ENCODE measurements around the gene ZNF865.

The ZNF865 gene

DNA sequence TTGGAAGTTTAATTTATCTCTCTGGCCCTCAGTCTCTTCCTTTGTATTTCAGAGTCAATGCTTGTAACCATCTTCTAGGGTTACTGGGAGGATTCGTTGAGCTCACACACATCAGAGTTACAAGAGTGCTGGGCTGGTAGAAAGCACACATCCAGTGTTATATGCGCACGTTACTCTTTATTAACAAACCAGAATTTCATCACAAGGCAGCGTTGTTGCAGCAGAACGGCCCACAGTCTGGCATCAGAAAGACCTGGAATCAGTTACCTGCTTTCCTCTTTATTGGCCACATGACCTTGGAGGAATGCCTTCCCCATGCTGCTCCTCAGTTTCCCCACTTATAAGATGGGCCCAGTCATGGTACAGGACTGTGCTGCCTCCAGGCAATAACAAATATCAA is 3.9 kb downstream of the ZNF865 start:
- DNase-seq = no peak

GRCh38 chr19:55611300-55611982 is 6.0 kb downstream of the ZNF865 start:
- DNase-seq = no peak

DNA sequence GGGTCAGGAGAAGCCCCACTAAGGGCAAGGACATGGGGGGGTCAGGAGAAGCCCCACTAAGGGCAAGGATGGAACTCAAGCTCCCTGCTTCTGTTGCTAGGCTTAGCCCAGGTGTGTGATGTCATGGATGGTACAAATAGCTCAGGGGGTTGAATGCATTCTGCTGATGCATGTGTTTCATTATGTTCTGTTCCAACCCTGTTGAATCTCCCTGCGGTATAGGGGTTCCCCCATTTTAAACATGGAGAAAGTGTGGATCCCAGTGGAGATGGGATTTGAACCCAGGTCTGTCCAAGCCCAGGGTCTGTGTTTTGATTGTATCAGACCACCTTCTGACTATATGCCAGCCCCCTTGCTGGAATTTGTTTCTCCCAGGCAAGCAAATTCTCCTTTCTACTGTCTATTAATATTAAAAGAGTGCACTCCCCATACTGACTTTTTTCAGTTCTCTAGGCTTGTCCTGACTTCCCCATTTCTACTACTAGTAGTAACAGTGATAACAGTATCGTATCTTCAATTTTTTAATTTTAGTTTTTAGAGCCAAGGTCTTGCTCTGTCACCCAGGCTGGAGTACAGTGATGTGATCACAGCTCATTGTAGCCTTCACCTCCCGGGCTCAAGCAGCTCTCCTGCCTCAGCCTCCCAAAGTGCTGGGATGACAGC is 6.7 kb downstream of the ZNF865 start:
- DNase-seq = no peak

GRCh38 chr19:55613396-55613795 is 7.9 kb downstream of the ZNF865 start:
- DNase-seq = no peak

- DNase-seq = no peak
Observed at GRCh38 chr19:55613930-55614710, 8.7 kb downstream of the ZNF865 start.

DNA sequence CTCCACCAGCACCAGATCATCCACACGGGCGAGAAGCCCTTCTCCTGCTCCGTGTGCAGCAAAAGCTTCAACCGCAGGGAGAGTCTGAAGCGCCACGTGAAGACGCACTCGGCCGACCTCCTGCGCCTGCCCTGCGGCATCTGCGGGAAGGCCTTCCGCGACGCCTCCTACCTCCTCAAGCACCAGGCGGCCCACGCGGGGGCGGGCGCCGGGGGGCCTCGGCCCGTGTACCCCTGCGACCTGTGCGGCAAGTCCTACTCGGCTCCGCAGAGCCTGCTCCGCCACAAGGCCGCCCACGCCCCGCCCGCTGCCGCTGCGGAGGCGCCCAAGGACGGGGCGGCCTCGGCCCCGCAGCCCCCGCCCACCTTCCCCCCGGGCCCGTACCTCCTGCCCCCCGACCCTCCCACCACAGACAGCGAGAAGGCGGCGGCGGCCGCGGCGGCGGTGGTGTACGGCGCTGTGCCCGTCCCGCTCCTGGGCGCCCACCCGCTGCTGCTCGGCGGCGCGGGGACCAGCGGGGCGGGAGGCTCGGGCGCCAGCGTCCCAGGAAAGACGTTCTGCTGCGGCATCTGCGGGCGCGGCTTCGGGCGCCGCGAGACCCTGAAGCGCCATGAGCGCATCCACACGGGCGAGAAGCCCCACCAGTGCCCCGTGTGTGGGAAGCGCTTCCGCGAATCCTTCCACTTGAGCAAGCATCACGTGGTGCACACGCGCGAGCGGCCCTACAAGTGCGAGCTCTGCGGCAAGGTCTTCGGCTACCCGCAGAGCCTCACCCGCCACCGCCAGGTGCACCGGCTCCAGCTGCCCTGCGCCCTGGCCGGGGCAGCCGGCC is 9.5 kb downstream of the ZNF865 start:
- DNase-seq = no peak

DNA sequence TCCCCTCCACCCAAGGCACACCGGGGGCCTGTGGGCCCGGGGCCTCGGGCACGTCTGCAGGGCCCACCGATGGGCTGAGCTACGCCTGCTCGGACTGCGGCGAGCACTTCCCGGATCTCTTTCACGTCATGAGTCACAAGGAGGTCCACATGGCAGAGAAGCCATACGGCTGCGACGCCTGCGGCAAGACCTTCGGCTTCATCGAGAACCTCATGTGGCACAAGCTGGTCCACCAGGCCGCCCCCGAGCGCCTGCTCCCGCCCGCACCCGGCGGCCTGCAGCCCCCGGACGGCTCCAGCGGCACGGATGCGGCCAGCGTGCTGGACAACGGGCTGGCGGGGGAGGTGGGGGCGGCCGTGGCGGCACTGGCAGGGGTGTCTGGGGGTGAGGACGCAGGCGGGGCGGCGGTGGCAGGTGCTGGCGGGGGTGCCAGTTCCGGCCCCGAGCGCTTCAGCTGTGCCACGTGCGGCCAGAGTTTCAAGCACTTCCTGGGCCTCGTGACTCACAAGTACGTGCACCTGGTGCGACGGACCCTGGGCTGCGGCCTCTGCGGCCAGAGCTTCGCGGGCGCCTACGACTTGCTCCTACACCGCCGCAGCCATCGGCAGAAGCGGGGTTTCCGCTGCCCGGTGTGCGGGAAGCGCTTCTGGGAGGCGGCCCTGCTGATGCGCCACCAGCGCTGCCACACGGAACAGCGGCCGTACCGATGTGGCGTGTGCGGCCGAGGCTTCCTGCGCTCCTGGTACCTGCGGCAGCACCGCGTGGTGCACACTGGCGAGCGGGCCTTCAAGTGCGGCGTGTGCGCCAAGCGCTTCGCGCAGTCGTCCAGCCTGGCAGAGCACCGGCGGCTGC is 10.3 kb downstream of the ZNF865 start:
- no peak for DNase-seq

DNA sequence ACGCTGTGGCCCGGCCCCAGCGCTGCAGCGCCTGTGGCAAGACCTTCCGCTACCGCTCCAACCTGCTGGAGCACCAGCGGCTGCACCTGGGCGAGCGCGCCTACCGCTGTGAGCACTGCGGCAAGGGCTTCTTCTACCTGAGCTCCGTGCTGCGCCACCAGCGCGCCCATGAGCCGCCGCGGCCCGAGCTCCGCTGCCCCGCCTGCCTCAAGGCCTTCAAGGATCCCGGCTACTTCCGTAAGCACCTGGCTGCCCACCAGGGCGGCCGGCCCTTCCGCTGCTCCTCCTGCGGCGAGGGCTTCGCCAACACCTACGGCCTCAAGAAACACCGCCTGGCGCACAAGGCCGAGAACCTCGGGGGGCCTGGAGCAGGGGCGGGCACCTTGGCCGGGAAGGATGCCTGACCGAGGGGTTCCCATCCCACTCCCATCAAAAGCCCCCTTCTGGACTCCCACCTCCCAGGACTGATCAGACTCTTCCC is 11.0 kb downstream of the ZNF865 start:
- DNase-seq = no peak

GRCh38 chr19:55617426-55617825 is 12.0 kb downstream of the ZNF865 start:
- no peak for DNase-seq

GRCh38 chr19:55618426-55618825 is 13.0 kb downstream of the ZNF865 start:
- DNase-seq = no peak

- no peak for DNase-seq
Observed at GRCh38 chr19:55619286-55619685, 13.8 kb downstream of the ZNF865 start.

GRCh38 chr19:55620410-55621204 is 15.2 kb downstream of the ZNF865 start:
- DNase-seq = peak in 1 of 5 experiments; percentile 35

- no peak for DNase-seq
Observed at GRCh38 chr19:55621205-55621672, 15.8 kb downstream of the ZNF865 start.

- DNase-seq = no peak
Observed at GRCh38 chr19:55621673-55622231, 16.3 kb downstream of the ZNF865 start.

DNA sequence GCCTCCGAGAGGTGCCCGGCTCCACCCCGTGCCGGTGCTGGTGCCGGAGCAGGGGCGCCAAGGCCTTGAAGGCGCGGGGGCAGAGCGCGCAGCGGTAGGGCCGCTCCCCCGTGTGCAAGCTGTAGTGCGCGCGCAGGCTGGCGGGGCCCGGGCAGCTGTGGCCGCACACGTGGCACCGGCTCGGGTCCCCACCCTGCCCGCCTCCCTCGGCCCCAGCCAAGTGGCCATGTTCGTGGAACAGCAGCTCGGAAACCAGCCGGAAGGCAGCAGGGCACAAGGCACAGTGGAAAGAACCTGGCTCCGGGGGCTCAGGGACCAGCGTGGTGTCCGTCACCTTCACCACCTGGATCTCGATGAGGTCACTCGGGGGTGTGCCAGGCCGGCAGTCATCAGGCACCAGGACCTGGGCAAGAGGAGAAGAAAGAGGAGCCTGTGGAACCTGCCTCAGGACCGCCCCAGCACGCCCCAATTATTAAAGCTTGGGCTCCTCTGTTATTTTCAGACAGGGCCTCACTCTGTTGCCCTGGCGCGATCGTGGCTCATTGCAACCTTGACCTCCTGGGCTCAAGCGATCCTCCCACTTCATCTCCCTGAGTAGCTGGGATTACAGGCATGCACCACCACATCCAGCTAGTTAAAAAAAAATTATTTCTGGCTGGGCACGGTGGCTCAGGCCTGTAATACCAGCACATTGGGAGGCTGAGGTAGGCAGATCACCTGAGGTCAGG is 17.0 kb downstream of the ZNF865 start:
- no peak for DNase-seq

DNA sequence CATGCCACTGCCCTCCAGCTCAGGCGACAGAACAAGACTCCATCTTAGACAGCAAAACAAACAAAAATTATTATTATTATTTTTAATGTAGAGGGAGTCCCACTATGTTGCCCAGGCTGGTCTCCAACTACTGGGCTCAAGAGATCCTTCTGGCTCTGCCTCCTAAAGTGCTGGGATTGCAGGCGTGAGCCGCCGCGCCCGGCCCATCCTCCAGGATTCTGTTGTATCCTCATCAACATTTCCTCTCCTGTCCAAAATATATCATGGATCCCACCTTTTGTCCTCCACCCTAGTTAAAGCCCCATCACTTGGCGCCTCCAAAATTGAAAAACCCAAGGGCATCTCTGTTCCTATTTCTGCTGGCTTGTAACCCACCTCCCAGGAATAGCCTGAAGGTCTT is 17.7 kb downstream of the ZNF865 start:
- no peak for DNase-seq

DNA sequence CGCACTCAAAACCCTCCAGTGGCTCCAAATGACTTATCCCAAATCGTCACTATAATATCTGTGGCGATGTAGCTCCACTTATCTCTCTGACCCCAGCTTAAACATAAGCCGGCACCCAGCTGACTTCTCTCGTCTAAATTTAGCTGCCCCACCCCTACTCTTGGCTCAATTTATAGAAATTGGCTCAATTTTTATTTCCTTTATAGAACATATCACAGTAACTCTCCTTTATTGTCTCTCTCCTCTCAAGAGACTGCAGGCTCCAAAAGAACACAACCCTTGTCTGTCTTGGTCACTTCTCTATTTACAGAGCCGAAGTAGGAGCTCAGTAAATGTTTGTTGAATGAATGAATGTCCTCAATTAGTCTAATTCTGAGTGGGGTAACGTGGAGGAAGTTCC is 18.1 kb downstream of the ZNF865 start:
- DNase-seq = no peak

DNA sequence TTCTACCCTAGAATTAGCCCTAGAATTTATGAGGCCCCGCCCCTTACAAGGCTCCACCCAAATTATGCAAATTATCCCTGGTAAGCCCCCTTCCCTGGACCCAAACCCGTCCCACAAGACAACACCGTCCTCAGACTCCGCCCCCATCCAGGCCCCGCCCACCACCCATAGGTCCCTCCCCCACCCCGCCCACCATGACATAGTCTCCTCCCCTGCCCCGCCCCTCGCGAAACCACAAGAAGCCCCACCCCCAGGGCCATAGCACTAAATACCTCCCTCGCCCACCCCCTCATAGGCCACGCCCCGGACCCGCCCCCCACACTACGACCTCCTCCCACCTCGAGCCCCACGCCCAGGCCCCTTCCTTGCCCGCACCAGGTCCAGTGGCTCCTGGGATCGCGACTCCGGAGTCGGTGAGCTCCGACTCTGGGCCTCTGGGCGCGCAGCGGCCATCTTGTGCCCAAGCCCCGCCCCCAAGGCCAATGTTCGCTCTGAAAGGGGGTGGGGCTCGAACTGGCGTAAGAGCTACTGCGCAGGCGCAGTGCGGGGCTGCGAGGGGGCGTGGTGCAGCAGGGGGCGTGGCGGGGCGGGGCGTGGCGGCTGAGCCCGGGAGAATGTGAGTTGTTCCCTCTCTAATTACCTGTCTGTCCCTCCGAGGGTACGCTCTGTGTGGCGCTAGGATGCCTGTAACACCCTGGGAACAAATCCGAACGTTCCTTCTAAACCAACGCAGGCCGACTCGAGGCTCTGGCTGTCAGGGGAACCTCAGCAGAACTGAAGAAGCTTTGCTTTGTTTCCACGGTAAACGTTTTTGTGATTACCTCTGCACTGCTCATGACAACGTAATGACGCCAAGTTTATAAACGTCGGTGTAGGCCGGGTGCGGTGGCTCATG is 18.9 kb downstream of the ZNF865 start, which contains the start of gene ZNF784:
Gene ZNF784 (minus strand): TSS at position 458 of the 895 bp plus-strand sequence. CDS start 5 bp downstream, at position 453.
- DNase-seq = peak; percentile 88 to 92 (median 90)

DNA sequence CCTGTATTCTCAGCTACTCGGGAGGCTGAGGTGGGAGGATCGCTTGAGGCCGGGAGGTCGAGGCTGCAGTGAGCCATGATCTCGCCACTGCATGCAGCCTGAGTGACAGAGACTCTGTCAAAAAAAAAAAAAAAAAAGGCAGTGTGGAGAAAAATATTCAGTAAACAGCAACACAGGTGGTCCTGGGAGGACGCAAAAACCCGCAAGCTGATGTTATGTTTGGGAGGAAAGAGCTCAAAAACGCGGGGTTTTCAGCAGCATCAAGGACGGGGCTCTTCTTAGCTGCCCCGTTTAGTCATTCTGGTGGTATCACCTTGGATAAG is 19.5 kb downstream of the ZNF865 start:
- no peak for DNase-seq
